Right lobe of liver (tissue), 6 donors: ENCODE measurements around the gene DLL4. TPM values are rescaled to one million over a fixed set of nuclear protein-coding genes. Genes with fewer than 3 reads are reported as not detected.

Experiments
- ATAC-seq, 4 donors: fragments of 200-7000 bp; cut with Tn5 transposase; one replicate each; pipeline ENCODE4 v1.9.1; 2020; ENCODE audit warnings: mild to moderate bottlenecking in 4 of 4, moderate library complexity in 4 of 4
- DNase-seq, 3 donors: peaks; one replicate each; pipeline ENCODE4 v3.0.0-alpha.2; 2020
- H3K27ac ChIP-seq, 3 donors: fragments of 200-600 bp; one replicate each; pipeline ENCODE4 v1.8.0; 2022
- H3K27me3 ChIP-seq, 2 donors: fragments of 200-600 bp; one replicate each; pipeline ENCODE4 v1.8.0; 2022
- H3K36me3 ChIP-seq, 4 donors: fragments of 200-600 bp; sonication (generic) in 1 of 4; one replicate each; pipeline versions ENCODE4 v1.5.1 to v1.8.0; 2017 to 2022; ENCODE audit warnings: control low read depth in 1 of 4
- H3K4me1 ChIP-seq, 4 donors: fragments of 200-600 bp; sonication (generic) in 1 of 4; one replicate each; pipeline versions ENCODE4 v1.5.1 to v1.8.0; 2017 to 2022; ENCODE audit warnings: control low read depth in 1 of 4
- H3K4me3 ChIP-seq, 3 donors: fragments of 200-600 bp; one replicate each; pipeline ENCODE4 v1.8.0; 2022
- H3K9me3 ChIP-seq, 4 donors: fragments of 200-600 bp; sonication (generic) in 1 of 4; one replicate each; pipeline versions ENCODE4 v1.5.1 to v1.8.0; 2017 to 2022; ENCODE audit warnings: control low read depth in 1 of 4
- POLR2A ChIP-seq: fragments of 450-650 bp; IDR thresholded peaks from one replicate; pipeline ENCODE4 v1.6.1; 2017; ENCODE audit warnings: antibody characterized with exemption, mild to moderate bottlenecking
- WGBS: methylation state at CpG from one replicate; pipeline ENCODE4 v1.1.6; 2018; ENCODE audit warnings: low coverage, low lambda C conversion rate; ENCODE audit not compliant: insufficient coverage; ENCODE audit errors: missing lambda C conversion rate; 5-methylcytosine and 5-hydroxymethylcytosine counted together
- intact Hi-C, 2 donors: fragments of 100-400 bp; cut with DNase I; formaldehyde crosslinking; loops; one replicate each; pipeline versions ENCODE4 v1.11.2 to v1.14.1; 2022
- total RNA-seq, 6 experiments: library from RNA; depleted of rRNA in 2 of 6; stranded (reverse); fragments of >200 nt in 2 of 6; fragmentation: NEBNext Ultra II Directional in 3 of 6; extraction: Animal tissue kit (Norgen Biotek cat#: 25700) in 3 of 6; gene quantifications; one replicate each; pipeline versions ENCODE4 v1.1.0 to v1.2.4, GENCODE V29; 2016 to 2023
- TF ChIP-seq, protein P1 (sequence below), 4 donors: fragments of 200-600 bp in 3 of 4; fragments of 450-650 bp in 1 of 4; IDR thresholded peaks; one replicate each; pipeline versions ENCODE4 v1.5.1 to v1.8.0; 2016 to 2022; ENCODE audit warnings: antibody characterized with exemption in 4 of 4, mild to moderate bottlenecking in 2 of 4
- donor health status: DM: no; HTN: yes; CAD: no.
- donor health status: DM: no; HTN: no; CAD: no.
- donor health status: DM: no; HTN: no; CAD: no.
- donor health status: DM: no; HTN: yes; CAD: no.
- donor health status: DM: no; HTN: yes; CAD: no.

DLL4 gene
- total RNA-seq, 6 experiments from 2014 or later, result 2.9 to 8.7 (median 4.2) TPM

DNA sequence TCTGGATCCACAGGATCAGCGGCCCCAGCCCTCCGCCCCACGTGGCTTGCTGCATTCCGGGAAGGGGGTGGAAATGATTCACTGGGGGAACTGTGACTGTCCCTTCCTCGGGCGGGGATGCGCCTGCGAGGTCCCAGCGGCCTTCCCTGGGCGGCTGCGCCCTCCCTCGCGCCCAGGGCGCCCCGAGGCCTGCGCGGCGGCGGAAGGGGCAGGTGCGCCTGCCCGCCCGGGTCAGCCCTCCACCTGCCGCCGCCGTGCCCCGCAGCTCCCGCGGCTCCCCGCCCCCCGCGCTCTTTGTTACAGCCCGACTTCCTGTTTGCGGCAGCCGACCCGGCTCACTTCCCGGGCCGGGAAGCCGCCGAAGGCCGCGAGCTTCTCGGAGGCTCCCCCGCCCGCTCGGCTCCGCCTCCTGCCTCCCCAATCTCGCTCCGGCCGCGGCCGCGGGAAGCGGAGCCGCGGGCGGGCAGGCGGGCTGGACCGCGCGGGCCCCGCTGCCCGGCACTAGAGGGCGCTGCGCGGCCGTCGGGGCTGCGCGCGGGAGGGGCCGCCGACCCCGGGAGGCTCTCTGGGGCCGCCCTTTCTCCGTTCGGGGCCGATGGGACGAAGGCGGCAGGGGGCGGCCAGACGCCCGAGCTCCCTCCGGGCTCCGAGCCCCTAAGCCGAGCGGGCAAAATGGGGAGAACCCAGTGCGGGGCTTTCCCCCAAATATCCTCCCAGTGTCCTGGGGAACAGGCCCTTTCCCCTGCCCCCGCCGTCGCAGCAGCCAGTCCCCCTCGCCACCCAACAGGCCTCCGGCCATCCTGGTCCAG is 12.6 kb downstream of the DLL4 start:
- intact Hi-C loops, result no loop called here
- Histone ChIP-seq H3K27ac (peak overlapping the region; percentile 66 to 78 (median 70)), H3K4me1 (peaks cover 0 to 31% (median 12%) of the 10 kb centered on the region in 4 donors), H3K9me3 (no peaks in the 10 kb centered on the region), H3K27me3 (no peaks in the 10 kb centered on the region), H3K4me3 (peak overlapping the region; percentile 42 to 57 (median 49)), H3K36me3 (no peaks in the 10 kb centered on the region)
- 2% methylated on average over 7 of the region's 92 CpGs for WGBS
- peak; percentile 66 for TF ChIP-seq POLR2A
- TF ChIP-seq, protein P1, sequence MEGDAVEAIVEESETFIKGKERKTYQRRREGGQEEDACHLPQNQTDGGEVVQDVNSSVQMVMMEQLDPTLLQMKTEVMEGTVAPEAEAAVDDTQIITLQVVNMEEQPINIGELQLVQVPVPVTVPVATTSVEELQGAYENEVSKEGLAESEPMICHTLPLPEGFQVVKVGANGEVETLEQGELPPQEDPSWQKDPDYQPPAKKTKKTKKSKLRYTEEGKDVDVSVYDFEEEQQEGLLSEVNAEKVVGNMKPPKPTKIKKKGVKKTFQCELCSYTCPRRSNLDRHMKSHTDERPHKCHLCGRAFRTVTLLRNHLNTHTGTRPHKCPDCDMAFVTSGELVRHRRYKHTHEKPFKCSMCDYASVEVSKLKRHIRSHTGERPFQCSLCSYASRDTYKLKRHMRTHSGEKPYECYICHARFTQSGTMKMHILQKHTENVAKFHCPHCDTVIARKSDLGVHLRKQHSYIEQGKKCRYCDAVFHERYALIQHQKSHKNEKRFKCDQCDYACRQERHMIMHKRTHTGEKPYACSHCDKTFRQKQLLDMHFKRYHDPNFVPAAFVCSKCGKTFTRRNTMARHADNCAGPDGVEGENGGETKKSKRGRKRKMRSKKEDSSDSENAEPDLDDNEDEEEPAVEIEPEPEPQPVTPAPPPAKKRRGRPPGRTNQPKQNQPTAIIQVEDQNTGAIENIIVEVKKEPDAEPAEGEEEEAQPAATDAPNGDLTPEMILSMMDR (IDR thresholded peaks at IDR 0.05), result peak; percentile 43 to 91 (median 68)
- DNase-seq (peak; percentile 80 to 87 (median 82)), ATAC-seq (peak; percentile 61 to 85 (median 74))

GRCh38 chr15:40942337-40942854 is 13.3 kb downstream of the DLL4 start:
- Histone ChIP-seq H3K27ac (peak overlapping the region; percentile 66 to 78 (median 70)), H3K27me3 (no peaks in the 10 kb centered on the region), H3K4me1 (peaks cover 0 to 24% (median 9%) of the 10 kb centered on the region in 4 donors), H3K9me3 (no peaks in the 10 kb centered on the region), H3K36me3 (no peaks in the 10 kb centered on the region), H3K4me3 (peak overlapping the region; percentile 42 to 57 (median 49))
- 32% methylated on average over 13 of the region's 15 CpGs for WGBS
- DNase-seq (no peak), ATAC-seq (no peak)
- TF ChIP-seq, protein P1 (IDR thresholded peaks at IDR 0.05), result no peak
- TF ChIP-seq POLR2A, result no peak
- intact Hi-C loops, result no loop called here

GRCh38 chr15:40942878-40943277 is 13.7 kb downstream of the DLL4 start:
- DNase-seq (no peak), ATAC-seq (no peak)
- no peak for TF ChIP-seq POLR2A
- TF ChIP-seq, protein P1 (IDR thresholded peaks at IDR 0.05), result no peak
- WGBS, result 12% methylated on average over 5 of the region's 12 CpGs
- Histone ChIP-seq H3K27me3 (no peaks in the 10 kb centered on the region), H3K36me3 (no peaks in the 10 kb centered on the region), H3K4me1 (peaks cover 0 to 22% (median 9%) of the 10 kb centered on the region in 4 donors), H3K4me3 (no peak overlapping the region), H3K9me3 (no peaks in the 10 kb centered on the region), H3K27ac (peak overlapping the region in 1 of 3 donors; percentile 70)
- intact Hi-C loops, result no loop called here

- Histone ChIP-seq H3K4me1 (peaks cover 0 to 22% (median 9%) of the 10 kb centered on the region in 4 donors), H3K9me3 (no peaks in the 10 kb centered on the region), H3K27ac (no peak overlapping the region), H3K27me3 (no peaks in the 10 kb centered on the region), H3K4me3 (no peak overlapping the region), H3K36me3 (no peaks in the 10 kb centered on the region)
- intact Hi-C loops, result no loop called here
- no peak for DNase-seq
- ATAC-seq, result no peak
- WGBS, result no CpG with 5 or more reads among the region's 9 CpGs
- TF ChIP-seq, protein P1 (IDR thresholded peaks at IDR 0.05), result no peak
- no peak for TF ChIP-seq POLR2A
Measured at GRCh38 chr15:40943764-40944365, 14.7 kb downstream of the DLL4 start.
